Upper lobe of left lung (tissue), 4 donors: ENCODE measurements around the gene TMC6.

Experiments
- CTCF ChIP-seq, 6 experiments: fragments of 450-650 bp in 4 of 6; fragments of 200-600 bp in 2 of 6; sonication (generic) in 2 of 6; IDR thresholded peaks; one replicate each; pipeline ENCODE4 v1.5.1; 2016 to 2019; ENCODE audit warnings: antibody characterized with exemption in 6 of 6
- POLR2A ChIP-seq, 4 donors: fragments of 450-650 bp; IDR thresholded peaks; one replicate each; pipeline ENCODE4 v1.5.1; 2016 to 2017; ENCODE audit warnings: antibody characterized with exemption in 4 of 4, mild to moderate bottlenecking in 2 of 4

- TF ChIP-seq CTCF (IDR thresholded peaks at IDR 0.05) (no peak), POLR2A (IDR thresholded peaks at IDR 0.05) (no peak)
These were observed 53.5 kb downstream of the TMC6 start for GRCh38 chr17:78075011-78075410.
